ENCODE measurements around the gene ZNF74. TPM values are rescaled to one million over a fixed set of nuclear protein-coding genes. Genes with fewer than 3 reads are reported as not detected.

The ZNF74 gene
- total and polyA plus RNA-seq, 3 donors from 2014 or later: 4.1 to 11.8 (median 6.5) TPM

GRCh38 chr22:20441631-20442484, 47.9 kb downstream of the ZNF74 start:
- no peak for DNase-seq
- H3K27ac ChIP-seq: no peak overlapping the region

GRCh38 chr22:20442485-20443284, 48.7 kb downstream of the ZNF74 start:
- 74 to 76% methylated on average over 6 to 7 of the region's 7 CpGs for WGBS, 2 donors
- Histone ChIP-seq H3K36me3 (ENCODE audit: low read depth, missing control alignments) (no peaks in the 10 kb centered on the region), H3K27ac (no peak overlapping the region)

More at GRCh38 chr22:20441631-20442484, 47.9 kb downstream of the ZNF74 start:
- TF ChIP-seq CTCF (IDR thresholded peaks at IDR 0.05) (no peak), POLR2A (IDR thresholded peaks at IDR 0.05) (no peak)
- no peak overlapping the region for H3K4me3 ChIP-seq
- H3K27me3 ChIP-seq: no peaks in the 10 kb centered on the region
- WGBS, 2 donors: 85 to 87% methylated on average over 10 to 21 of the region's 21 CpGs
- no peaks in the 10 kb centered on the region for H3K9me3 ChIP-seq
- intact Hi-C loops (cut with DNase I; ENCODE audit: low total_unique reads): no loop called here
- no peaks in the 10 kb centered on the region for H3K36me3 ChIP-seq (ENCODE audit: low read depth, missing control alignments)
- peaks cover 5% of the 10 kb centered on the region for H3K4me1 ChIP-seq

GRCh38 chr22:20444325-20444724, 50.4 kb downstream of the ZNF74 start:
- TF ChIP-seq CTCF (IDR thresholded peaks at IDR 0.05) (no peak), POLR2A (IDR thresholded peaks at IDR 0.05) (no peak)
- Histone ChIP-seq H3K36me3 (ENCODE audit: low read depth, missing control alignments) (no peaks in the 10 kb centered on the region), H3K9me3 (no peaks in the 10 kb centered on the region), H3K4me3 (no peak overlapping the region), H3K27me3 (no peaks in the 10 kb centered on the region), H3K4me1 (no peaks in the 10 kb centered on the region), H3K27ac (no peak overlapping the region)
- 94 to 97% methylated on average over 4 of the region's 4 CpGs for WGBS, 2 donors
- intact Hi-C loops (cut with DNase I; ENCODE audit: low total_unique reads): no loop called here
- DNase-seq: no peak

More at GRCh38 chr22:20442485-20443284, 48.7 kb downstream of the ZNF74 start:
- DNase-seq: no peak
- H3K4me3 ChIP-seq: no peak overlapping the region
- H3K9me3 ChIP-seq: no peaks in the 10 kb centered on the region
- H3K4me1 ChIP-seq: peaks cover 5% of the 10 kb centered on the region
- TF ChIP-seq POLR2A (IDR thresholded peaks at IDR 0.05) (no peak), CTCF (IDR thresholded peaks at IDR 0.05) (no peak)
- no peaks in the 10 kb centered on the region for H3K27me3 ChIP-seq
- intact Hi-C loops (cut with DNase I; ENCODE audit: low total_unique reads): no loop called here

- no peak overlapping the region for H3K27ac ChIP-seq
- TF ChIP-seq POLR2A (IDR thresholded peaks at IDR 0.05) (no peak), CTCF (IDR thresholded peaks at IDR 0.05) (no peak)
- H3K4me1 ChIP-seq: no peaks in the 10 kb centered on the region
- no peak overlapping the region for H3K4me3 ChIP-seq
- H3K36me3 ChIP-seq (ENCODE audit: low read depth, missing control alignments): no peaks in the 10 kb centered on the region
- H3K9me3 ChIP-seq: no peaks in the 10 kb centered on the region
- intact Hi-C loops (cut with DNase I; ENCODE audit: low total_unique reads): no loop called here
- WGBS, 2 donors: 89 to 94% methylated on average over 21 of the region's 21 CpGs
- no peak for DNase-seq
- H3K27me3 ChIP-seq: no peaks in the 10 kb centered on the region
These were observed 52.5 kb downstream of the ZNF74 start for GRCh38 chr22:20446383-20446970.
